Activated CD4-positive, alpha-beta T cell treated with anti-CD3 and anti-CD28 coated beads, Interleukin-2, amount 50 U/mL, for 1 hour (primary cell): ENCODE data around the gene SPARCL1.
A peak's percentile ranks its signal among the peaks of the same experiment; 100 is the strongest.
"Not testable (repeated sequence)": the region's sequence is repeated elsewhere in the genome, so short reads cannot be mapped to it uniquely, and the experiment has no call there.

Experiments
- DNase-seq: peaks from one replicate; pipeline ENCODE4 v3.0.0-alpha.2; 2020

The SPARCL1 gene

GRCh38 chr4:87499403-87500091 lies 29.6 kb downstream of the SPARCL1 start:
- DNase-seq, result no peak

GRCh38 chr4:87498446-87498900 lies 30.7 kb downstream of the SPARCL1 start:
- no peak for DNase-seq

GRCh38 chr4:87497578-87497977 lies 31.6 kb downstream of the SPARCL1 start:
- no peak for DNase-seq

GRCh38 chr4:87497159-87497558 lies 32.0 kb downstream of the SPARCL1 start:
- peak; percentile 6 for DNase-seq

DNA sequence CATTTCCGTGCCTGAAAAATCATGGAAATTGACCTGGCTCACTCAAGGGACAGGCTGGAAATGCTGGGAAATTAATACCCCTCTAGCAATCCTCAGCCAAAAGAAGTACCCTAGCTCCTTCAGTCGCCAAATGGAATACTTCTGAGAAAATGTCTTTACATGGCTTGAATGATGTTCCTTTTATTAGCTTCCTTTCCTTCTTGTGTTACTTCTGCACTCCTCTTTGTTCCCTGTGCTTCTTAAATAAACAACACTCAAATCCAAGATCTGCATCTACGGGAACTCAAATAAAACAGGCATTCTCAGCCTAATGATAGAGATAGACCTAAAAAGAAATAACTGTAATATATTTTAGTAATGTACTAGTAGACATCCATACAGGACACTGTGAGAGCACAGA lies 36.1 kb downstream of the SPARCL1 start:
- no peak for DNase-seq

- DNase-seq, result not testable (repeated sequence)
Measured at GRCh38 chr4:87491851-87492250, 37.3 kb downstream of the SPARCL1 start.

- DNase-seq, result no peak
Measured at GRCh38 chr4:87491436-87491835, 37.7 kb downstream of the SPARCL1 start.

DNA sequence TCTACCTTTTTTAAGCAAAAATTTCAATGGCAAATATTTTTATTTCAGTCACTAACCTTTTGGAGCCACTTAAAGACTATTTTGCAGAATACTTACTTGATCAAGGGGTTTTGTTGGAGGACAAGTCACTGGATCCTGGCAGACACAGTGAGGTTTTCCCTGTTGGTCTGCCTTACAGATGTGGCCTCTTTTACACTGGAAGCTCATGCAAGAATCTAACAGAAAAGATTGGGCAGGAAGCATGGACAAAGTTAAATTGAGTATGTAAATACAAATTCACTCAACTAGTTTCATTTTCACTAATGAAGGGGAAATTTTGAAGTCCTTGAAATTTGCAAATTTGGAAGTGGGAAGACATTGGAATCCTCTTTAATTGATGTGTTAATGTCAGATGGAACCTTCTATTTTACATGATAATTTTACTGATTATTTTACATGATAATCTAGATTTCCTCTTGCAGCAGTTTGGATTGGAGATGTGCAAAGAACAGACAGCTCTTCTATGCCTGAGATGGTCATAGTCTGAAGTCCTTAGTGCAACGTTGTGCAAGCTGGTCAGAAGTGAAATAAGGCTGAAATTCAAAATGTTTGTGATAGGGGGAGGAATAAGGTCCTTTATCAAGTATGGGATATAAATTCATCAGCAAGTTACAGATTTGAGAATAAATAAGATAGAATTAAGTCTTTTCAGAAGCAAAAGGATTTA lies 38.4 kb downstream of the SPARCL1 start:
- DNase-seq, result no peak

- DNase-seq, result no peak
Measured at GRCh38 chr4:87489678-87490077, 39.5 kb downstream of the SPARCL1 start.

GRCh38 chr4:87488666-87489065 lies 40.5 kb downstream of the SPARCL1 start:
- not testable (repeated sequence) for DNase-seq

DNA sequence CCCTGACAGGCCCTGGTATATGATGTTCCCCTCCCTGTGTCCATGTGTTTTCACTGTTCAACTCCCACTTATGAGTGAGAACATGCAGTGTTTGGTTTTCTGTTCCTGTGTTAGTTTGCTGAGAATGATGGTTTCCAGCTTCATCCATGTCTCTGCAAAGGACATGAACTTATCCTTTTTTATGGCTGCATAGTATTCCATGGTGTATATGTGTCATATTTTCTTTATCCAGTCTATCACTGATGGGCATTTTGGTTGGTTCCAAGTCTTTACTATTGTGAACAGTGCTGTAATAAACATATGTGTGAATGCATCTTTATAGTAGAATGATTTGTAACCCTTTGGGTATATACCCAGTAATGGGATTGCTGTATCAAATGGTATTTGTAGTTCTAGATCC lies 45.9 kb downstream of the SPARCL1 start:
- DNase-seq, result not testable (repeated sequence)

DNA sequence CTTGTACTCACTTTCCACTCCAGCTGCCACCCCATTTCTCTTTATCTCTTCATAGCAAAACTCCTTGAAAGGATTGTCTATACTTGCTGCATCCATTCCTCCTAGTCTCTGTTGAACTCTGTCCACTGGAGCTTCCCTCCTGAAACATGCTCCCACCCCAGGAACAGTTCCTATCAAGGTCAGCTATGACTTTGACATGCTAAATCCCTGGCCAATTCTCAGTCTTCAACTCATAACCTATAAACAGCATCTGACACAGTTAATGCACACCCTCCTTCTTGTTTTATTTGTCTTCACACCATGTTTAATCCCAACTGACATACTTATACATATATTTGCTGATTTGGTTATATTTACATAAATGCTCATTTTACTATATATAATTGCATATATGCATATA lies 47.8 kb downstream of the SPARCL1 start:
- no peak for DNase-seq

GRCh38 chr4:87478732-87479250 lies 50.4 kb downstream of the SPARCL1 start:
- no peak for DNase-seq

GRCh38 chr4:87476934-87477333 lies 52.2 kb downstream of the SPARCL1 start:
- DNase-seq, result no peak

- no peak for DNase-seq
Measured at GRCh38 chr4:87469390-87469789, 59.8 kb downstream of the SPARCL1 start.

- DNase-seq, result no peak
Measured at GRCh38 chr4:87465739-87466366, 63.3 kb downstream of the SPARCL1 start.

DNA sequence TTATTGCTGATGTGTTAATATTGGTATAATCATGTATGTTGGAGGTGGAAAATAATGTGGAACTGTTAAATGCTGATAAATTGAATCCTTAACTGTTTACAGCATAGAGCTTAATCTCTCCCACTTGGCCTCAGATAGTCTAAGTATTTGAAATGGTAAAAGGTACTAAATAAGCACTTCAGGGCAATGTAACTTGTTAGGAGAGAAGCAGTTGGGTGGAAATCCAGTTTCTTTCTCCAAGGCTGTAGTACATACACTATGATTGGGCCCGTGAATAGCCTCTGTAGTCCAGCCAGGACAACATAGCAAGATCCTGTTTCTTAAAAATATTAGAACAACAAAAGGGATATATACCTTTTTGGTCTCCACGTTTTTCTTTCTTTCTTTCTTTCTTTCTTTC lies 67.1 kb downstream of the SPARCL1 start:
- no peak for DNase-seq

GRCh38 chr4:87461281-87461700 lies 67.9 kb downstream of the SPARCL1 start:
- DNase-seq, result no peak

DNA sequence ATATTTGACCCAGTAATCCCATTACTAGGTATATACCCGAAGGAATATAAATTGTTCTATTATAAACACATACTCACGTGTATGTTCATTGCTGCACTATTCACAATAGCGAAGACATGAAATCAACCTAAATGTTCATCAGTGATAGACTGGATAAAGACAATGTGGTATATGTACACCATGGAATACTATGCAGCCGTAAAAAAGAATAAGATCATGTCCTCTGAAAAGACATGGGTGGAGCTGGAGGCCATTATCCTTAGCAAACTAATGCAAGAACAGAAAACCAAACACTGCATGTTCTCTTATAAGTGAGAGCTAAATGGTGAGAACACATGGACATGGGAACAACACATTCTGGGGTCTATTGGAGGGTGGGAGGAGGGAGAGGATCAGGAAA lies 70.3 kb downstream of the SPARCL1 start:
- DNase-seq, result no peak

DNA sequence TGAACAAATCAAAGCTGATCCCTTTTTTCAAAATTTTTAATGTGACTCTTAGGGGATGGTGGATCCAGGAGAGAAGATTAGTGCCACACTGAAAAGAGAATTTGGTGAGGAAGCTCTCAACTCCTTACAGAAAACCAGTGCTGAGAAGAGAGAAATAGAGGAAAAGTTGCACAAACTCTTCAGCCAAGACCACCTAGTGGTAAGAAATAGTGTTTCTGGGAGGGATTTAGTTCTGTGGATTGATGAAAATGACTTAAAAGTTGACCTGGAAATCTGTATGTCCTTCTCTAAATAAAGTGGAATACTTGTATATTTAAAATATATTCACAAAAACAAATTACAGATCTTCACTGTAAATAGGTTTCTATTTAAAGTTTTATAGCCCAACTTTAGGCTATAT lies 77.6 kb downstream of the SPARCL1 start:
- no peak for DNase-seq

DNA sequence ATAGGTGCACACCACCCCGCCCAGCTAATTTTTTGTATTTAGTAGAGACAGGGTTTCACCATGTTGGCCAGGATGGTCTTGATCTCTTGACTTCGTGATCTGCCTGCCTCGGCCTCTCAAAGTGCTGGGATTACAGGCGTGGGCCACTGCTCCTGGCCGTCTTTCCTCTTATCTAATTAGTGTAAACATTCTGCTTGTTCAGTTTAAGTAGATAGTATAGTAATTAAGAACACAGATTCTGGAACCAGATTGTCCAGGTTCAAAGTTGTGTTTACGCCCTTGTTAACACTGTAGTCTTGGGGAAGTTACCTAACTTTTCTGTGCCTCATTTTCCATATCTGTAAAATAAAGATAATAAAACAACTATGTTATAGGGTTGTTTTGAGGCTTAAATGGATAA lies 82.8 kb downstream of the SPARCL1 start:
- DNase-seq, result not testable (repeated sequence)

- DNase-seq, result no peak
Measured at GRCh38 chr4:87445964-87446363, 83.2 kb downstream of the SPARCL1 start.

DNA sequence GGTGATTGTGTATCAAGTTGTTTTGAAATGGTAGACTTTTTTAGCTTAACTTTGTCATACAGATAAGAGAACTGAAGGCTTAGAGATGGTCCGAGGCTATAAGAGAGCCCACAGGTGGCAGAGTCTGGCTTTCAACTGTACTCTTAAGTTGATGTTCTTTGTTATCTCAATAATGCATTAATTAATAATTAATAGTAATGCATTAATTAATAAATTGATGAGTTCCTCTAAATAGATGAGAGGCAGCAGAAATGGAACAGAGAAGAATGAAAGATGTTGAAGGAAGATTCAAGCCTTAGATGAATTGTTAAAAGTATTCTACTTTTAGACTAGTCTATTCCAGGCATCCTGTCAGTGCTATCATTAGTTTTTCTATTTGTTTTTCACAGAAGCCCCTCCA lies 84.4 kb downstream of the SPARCL1 start:
- DNase-seq, result no peak

DNA sequence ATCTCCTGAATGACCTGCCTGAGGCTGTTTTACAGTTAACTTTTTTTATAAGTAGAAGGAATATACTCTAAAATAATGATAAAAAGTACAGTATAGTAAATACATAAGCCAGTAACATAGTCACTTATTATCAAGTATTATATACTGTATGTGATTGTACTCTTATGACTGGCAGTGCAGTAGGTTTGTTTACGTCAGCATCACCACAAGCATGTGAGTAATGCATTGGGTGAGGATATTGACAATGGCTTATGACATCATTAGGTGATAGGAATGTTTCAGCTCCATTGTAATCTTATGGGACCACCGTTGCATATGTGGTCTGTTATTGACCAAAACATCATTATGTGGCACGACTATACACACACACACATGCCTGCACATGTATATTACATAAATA lies 86.3 kb downstream of the SPARCL1 start:
- no peak for DNase-seq
